Hepatocyte (in vitro differentiated cells): ENCODE data around the gene PCDH11Y. TPM values are rescaled to one million over a fixed set of nuclear protein-coding genes. Genes with fewer than 3 reads are reported as not detected.
"Not testable (repeated sequence)": the region's sequence is repeated elsewhere in the genome, so short reads cannot be mapped to it uniquely, and the experiment has no call there.

Experiments used
- DNase-seq: peaks from one replicate; pipeline ENCODE4 v3.0.0-alpha.2; 2016; ENCODE audit warnings: low spot score
- H2AFZ ChIP-seq: fragments of 200-600 bp; sonication (generic); 2 replicates; pipeline ENCODE4 v1.6.0; 2016; ENCODE audit warnings: antibody characterized with exemption, mild to moderate bottlenecking
- H3K27ac ChIP-seq: fragments of 200-600 bp; sonication (generic); 2 replicates; pipeline ENCODE4 v1.5.1; 2016; ENCODE audit warnings: mild to moderate bottlenecking
- H3K27me3 ChIP-seq: fragments of 200-600 bp; sonication (generic); 2 replicates; pipeline ENCODE4 v1.6.1; 2016
- H3K36me3 ChIP-seq: fragments of 200-600 bp; sonication (generic); replicated peaks from 2 replicates; pipeline ENCODE4 v1.5.1; 2016; ENCODE audit warnings: low read depth; ENCODE audit not compliant: insufficient read depth
- H3K4me1 ChIP-seq: fragments of 200-600 bp; sonication (generic); 2 replicates; pipeline ENCODE4 v1.5.1; 2016; ENCODE audit warnings: mild to moderate bottlenecking, moderate library complexity; ENCODE audit not compliant: insufficient read depth
- H3K4me2 ChIP-seq: fragments of 200-600 bp; sonication (generic); 2 replicates; pipeline ENCODE4 v1.6.0; 2016
- H3K4me3 ChIP-seq: fragments of 200-600 bp; sonication (generic); 2 replicates; pipeline ENCODE4 v1.5.1; 2016; ENCODE audit warnings: mild to moderate bottlenecking
- H3K79me2 ChIP-seq: fragments of 200-600 bp; sonication (generic); 2 replicates; pipeline ENCODE4 v1.6.0; 2017; ENCODE audit warnings: mild to moderate bottlenecking
- H3K9me2 ChIP-seq: fragments of 200-600 bp; sonication (generic); replicated peaks from 2 replicates; pipeline ENCODE4 v1.6.0; 2017; ENCODE audit warnings: mild to moderate bottlenecking; ENCODE audit not compliant: insufficient read depth
- H3K9me3 ChIP-seq: fragments of 200-600 bp; sonication (generic); 2 replicates; pipeline ENCODE4 v1.5.1; 2016; ENCODE audit warnings: low read depth, mild to moderate bottlenecking
- H4K20me1 ChIP-seq: fragments of 200-600 bp; sonication (generic); 2 replicates; pipeline ENCODE4 v1.6.0; 2016; ENCODE audit warnings: mild to moderate bottlenecking; ENCODE audit not compliant: insufficient read depth, poor library complexity, severe bottlenecking
- WGBS: methylation state at CpG from one replicate; pipeline ENCODE4 v1.1.6; 2016; ENCODE audit warnings: low lambda C conversion rate; ENCODE audit errors: missing lambda C conversion rate; 5-methylcytosine and 5-hydroxymethylcytosine counted together
- polyA plus RNA-seq: library from polyadenylated mRNA; unstranded; fragments of >200 nt; fragmentation: Nextera tagmentation; extraction: Ambion mirVana; gene quantifications from 2 replicates; pipeline ENCODE4 v1.2.1, GENCODE V29; 2016
- total RNA-seq: library from RNA; depleted of rRNA; stranded (reverse); fragments of >200 nt; gene quantifications from 2 replicates; pipeline ENCODE4 v1.2.3, GENCODE V29; 2014

Gene PCDH11Y
- total and polyA plus RNA-seq, 2 experiments from 2014 or later, result 0.06 to 0.07 TPM

DNA sequence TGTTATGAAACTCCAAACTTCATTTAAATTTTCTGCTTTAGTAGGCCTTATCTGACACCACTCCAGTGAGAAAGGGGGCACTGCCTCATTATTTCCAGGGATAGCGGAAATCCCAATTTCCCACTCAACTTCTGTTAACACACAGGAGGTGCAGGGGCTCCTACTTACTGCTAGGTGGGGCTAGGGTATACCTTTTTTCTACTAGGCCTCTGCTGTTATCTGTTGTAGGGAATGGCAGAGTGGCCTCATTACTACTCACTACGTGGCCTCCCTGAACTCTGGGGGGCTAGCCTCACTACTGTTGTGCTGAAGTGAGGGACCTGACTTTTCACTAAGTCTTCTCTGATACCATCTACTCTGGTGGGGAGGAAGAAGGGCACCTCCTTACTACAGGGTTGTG lies 215.0 kb downstream of the PCDH11Y start:
- H3K79me2 ChIP-seq, H4K20me1 ChIP-seq, H3K27me3 ChIP-seq, H3K4me3 ChIP-seq, H2AFZ ChIP-seq, H3K4me1 ChIP-seq, DNase-seq, H3K36me3 ChIP-seq, H3K9me3 ChIP-seq, H3K27ac ChIP-seq, H3K9me2 ChIP-seq, H3K4me2 ChIP-seq: not testable (repeated sequence)
- WGBS, result no CpG with 5 or more reads among the region's 2 CpGs

DNA sequence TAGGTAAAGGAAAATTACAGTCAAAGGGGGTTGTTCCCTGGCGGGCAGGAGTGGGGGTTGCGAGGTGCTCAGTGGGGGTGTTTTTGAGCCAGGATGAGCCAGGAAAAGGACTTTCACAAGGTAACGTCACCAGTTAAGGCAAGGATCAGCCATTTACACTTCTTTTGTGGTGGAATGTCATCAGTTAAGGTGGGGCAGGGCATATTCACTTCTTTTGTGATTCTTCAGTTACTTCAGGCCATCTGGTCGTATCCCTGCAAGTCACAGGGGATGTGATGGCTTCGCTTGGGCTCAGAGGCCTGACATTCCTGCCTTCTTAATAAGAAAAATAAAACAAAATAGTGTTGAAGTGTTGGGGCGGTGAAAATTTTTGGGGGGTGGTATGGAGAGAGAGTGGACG lies 324.8 kb downstream of the PCDH11Y start:
- no CpG with 5 or more reads among the region's 7 CpGs for WGBS
- not testable (repeated sequence) for DNase-seq

DNA sequence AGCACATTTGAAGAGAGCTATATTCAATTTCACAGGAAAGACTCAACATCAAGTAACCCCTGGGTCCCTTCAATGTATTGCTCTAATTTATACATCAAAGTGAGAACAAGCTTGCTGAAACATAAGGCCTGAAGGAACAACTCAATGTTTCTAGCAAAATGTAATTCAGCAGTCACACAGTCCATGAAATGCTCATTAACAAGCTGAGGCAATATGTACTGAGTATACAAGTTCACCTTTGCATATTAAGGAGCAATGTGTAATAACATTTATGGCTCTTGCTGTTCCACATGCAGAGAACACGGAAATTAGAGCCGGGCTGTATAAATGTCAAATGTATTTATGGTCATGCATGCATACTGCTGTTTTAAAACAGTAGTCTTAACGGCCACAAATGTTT lies 342.1 kb downstream of the PCDH11Y start:
- H3K4me2 ChIP-seq, H3K4me3 ChIP-seq, H4K20me1 ChIP-seq, H3K4me1 ChIP-seq, H3K9me3 ChIP-seq, H3K36me3 ChIP-seq, H3K27me3 ChIP-seq, H2AFZ ChIP-seq, DNase-seq, H3K79me2 ChIP-seq, H3K9me2 ChIP-seq, H3K27ac ChIP-seq: not testable (repeated sequence)
- no CpG with 5 or more reads among the region's 3 CpGs for WGBS

More for the DNA sequence above, 324.8 kb downstream of the PCDH11Y start:
- H3K4me2 ChIP-seq, H3K9me2 ChIP-seq, H3K27me3 ChIP-seq, H3K79me2 ChIP-seq, H3K4me3 ChIP-seq, H3K36me3 ChIP-seq, H4K20me1 ChIP-seq, H3K4me1 ChIP-seq, H2AFZ ChIP-seq, H3K9me3 ChIP-seq, H3K27ac ChIP-seq: not testable (repeated sequence)

DNA sequence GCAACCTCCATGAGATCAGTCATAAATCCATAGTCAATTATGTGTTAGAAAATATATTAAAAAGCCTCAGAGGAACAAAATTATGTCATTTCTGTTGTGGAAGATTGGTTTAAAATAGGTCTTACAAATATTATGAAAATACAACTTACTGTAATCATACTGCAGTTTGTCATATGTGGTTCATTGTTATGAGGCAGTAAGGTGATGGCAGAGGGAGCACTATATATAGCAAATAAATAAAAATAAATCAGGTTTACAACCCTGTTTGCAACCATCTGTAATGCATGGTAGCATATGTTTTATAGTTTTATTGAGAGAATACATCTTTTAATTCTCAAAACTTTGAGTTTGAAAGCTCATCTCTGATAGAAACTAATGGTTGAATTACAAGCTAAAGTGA lies 543.6 kb downstream of the PCDH11Y start:
- not testable (repeated sequence) for H3K9me3 ChIP-seq, H3K4me1 ChIP-seq, DNase-seq

DNA sequence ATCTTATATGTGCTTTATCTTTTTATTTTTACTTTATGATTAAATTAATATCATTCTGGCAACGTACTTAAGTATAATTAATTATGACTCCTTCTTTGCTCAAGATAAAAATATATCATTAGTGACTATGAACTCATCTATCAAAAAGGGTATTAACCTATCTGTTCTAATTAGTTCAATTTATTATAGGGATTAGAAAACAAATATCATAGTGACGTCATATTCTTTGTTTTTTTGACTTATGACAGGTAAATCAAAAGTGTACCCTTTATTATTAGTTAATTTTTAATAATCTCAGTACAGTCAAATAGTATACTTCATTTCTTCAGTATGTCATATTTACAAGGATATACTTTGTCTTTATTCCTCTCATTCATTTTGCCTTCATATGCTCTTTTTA lies 638.5 kb downstream of the PCDH11Y start:
- not testable (repeated sequence) for H2AFZ ChIP-seq, H3K9me2 ChIP-seq, H3K27ac ChIP-seq, H3K4me3 ChIP-seq, H3K4me2 ChIP-seq, H4K20me1 ChIP-seq, H3K36me3 ChIP-seq, H3K9me3 ChIP-seq, DNase-seq, H3K4me1 ChIP-seq, H3K79me2 ChIP-seq, H3K27me3 ChIP-seq
- WGBS, result no CpG with 5 or more reads among the region's 2 CpGs

More for the DNA sequence above, 543.6 kb downstream of the PCDH11Y start:
- H3K36me3 ChIP-seq, H2AFZ ChIP-seq, H3K79me2 ChIP-seq, H4K20me1 ChIP-seq, H3K9me2 ChIP-seq, H3K27me3 ChIP-seq, H3K4me2 ChIP-seq, H3K27ac ChIP-seq, H3K4me3 ChIP-seq: not testable (repeated sequence)

DNA sequence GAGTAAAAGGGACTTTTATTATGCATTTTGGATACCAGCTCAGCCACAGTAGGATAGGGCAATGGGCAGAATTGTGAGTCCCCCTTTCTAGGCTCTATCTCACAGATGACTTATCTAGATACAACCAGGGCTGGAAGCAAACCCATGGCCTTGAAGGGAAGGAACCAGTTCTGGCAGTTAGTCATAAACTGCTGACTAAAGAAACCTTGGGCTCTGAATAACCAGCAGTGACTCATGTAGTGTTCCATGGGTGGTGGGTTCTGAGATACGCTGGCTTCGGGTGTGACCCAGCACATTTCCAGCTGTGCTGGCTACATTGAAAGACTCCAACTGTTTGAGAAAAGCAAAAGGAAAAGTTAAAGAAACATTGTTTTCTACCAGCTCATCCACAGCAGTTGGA lies 679.2 kb downstream of the PCDH11Y start:
- not testable (repeated sequence) for H3K27me3 ChIP-seq, DNase-seq, H3K4me1 ChIP-seq, H2AFZ ChIP-seq, H3K4me3 ChIP-seq, H3K36me3 ChIP-seq, H4K20me1 ChIP-seq, H3K9me3 ChIP-seq, H3K4me2 ChIP-seq, H3K79me2 ChIP-seq, H3K9me2 ChIP-seq, H3K27ac ChIP-seq
- no CpG with 5 or more reads among the region's 2 CpGs for WGBS

DNA sequence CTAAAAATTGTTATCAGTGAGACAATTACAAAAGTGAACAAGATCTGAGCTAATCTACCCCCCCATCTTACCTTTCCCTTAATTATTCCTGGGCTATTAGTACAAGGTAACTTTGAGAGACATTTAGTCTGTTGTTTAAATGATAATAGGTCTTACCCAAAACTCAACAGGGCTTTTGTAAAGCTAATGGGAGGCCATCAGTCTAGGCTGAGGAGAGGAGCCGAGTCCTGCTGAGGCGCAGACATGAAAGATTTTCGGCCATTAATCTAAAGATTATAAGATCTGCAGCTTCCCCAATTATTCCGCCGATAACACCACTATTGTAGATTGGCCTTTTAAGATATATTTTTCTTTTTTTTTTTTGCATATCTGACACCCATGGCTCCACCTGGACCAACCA lies 708.6 kb downstream of the PCDH11Y start:
- H3K27ac ChIP-seq, DNase-seq, H3K27me3 ChIP-seq, H4K20me1 ChIP-seq, H3K36me3 ChIP-seq, H3K79me2 ChIP-seq, H2AFZ ChIP-seq, H3K4me1 ChIP-seq, H3K4me2 ChIP-seq, H3K4me3 ChIP-seq, H3K9me2 ChIP-seq, H3K9me3 ChIP-seq: not testable (repeated sequence)
- WGBS, result no CpG with 5 or more reads among the region's 5 CpGs

DNA sequence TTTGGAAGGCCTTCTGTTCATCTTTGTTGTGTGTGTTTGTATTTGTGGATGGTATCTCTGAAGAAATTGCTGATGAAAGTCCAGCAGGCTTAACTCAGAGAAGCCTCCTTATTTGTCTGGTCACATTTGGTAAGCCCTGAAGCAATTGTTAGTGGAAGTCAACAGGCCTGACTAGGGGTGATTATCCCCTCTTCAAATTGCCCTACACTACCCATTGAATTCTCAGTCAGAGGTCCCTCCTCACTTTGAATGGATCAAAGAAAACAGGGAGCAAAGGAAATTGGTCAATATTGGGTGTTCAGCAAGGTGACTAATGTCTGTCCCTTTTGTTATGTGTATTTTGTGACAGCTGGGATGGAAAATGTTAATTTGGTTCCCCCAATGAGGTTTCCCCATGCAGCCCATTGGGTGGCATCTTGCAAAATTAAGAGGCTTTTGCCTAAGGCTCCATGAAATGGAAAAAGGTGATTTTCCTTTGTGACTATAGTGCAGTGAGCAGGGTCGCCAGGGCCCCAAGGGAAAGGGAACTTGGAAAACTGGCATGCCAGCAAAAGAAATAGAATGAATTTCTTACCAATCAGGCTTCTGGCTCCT lies 709.8 kb downstream of the PCDH11Y start:
- not testable (repeated sequence) for H3K4me2 ChIP-seq, H3K36me3 ChIP-seq, H3K27ac ChIP-seq, DNase-seq, H2AFZ ChIP-seq, H3K9me2 ChIP-seq, H3K9me3 ChIP-seq, H3K4me1 ChIP-seq, H4K20me1 ChIP-seq, H3K27me3 ChIP-seq, H3K79me2 ChIP-seq, H3K4me3 ChIP-seq
- no CpG with 5 or more reads among the region's 1 CpG for WGBS

DNA sequence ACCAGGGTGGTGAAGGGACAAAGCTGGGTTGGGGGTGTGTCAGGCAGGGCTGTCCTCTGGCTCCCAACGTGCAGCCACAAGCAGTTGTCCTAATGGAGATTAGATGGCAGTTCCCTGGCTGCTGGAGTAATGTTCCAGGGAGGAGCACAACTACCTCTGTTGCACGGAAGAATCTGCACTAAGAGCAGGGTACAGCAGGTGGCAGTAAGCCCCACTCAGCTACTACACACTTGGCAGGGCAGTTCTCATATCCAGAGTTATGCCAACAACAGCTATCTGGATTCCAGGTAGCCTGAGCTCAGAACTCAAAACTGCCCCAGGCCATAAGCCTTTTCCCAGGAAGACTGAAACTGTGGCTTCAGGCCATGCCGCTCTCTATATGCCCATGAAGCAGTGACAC lies 761.3 kb downstream of the PCDH11Y start:
- WGBS, result no CpG with 5 or more reads among the region's 3 CpGs
- H3K4me3 ChIP-seq, H3K9me3 ChIP-seq, H3K27me3 ChIP-seq, H3K27ac ChIP-seq, H3K9me2 ChIP-seq, H3K79me2 ChIP-seq, H3K4me1 ChIP-seq, H2AFZ ChIP-seq, H4K20me1 ChIP-seq, DNase-seq, H3K36me3 ChIP-seq, H3K4me2 ChIP-seq: not testable (repeated sequence)
